Omental fat pad (tissue), 4 donors: ENCODE measurements around the gene CRB1. TPM values are rescaled to one million over a fixed set of nuclear protein-coding genes. Genes with fewer than 3 reads are reported as not detected.

Source experiments
- ATAC-seq: fragments of 150-250 bp; one replicate; pipeline ENCODE4 v1.9.1; 2016; ENCODE audit warnings: mild to moderate bottlenecking, moderate library complexity; ENCODE audit not compliant: low FRiP score
- DNase-seq: peaks from one replicate; pipeline ENCODE4 v3.0.0-alpha.2; 2019; ENCODE audit warnings: low spot score
- small RNA-seq: library from RNA; depleted of rRNA; stranded (forward); fragments of <200 nt; gene quantifications from one replicate; pipeline ENCODE3, GENCODE V24; 2016
- total RNA-seq, 4 donors: library from RNA; depleted of rRNA; stranded (reverse); fragments of >200 nt; gene quantifications; one replicate each; pipeline ENCODE4 v1.1.0, GENCODE V29; 2016
- TF ChIP-seq, protein P1 (sequence below), 3 donors: fragments of 450-650 bp; IDR thresholded peaks; one replicate each; pipeline ENCODE4 v1.5.1; 2016 to 2017; ENCODE audit warnings: antibody characterized with exemption in 3 of 3, mild to moderate bottlenecking in 3 of 3, moderate library complexity in 2 of 3

Gene CRB1
- total RNA-seq, 4 donors from 2014 or later, result 0.38 to 2.4 TPM; not detected in 2

DNA sequence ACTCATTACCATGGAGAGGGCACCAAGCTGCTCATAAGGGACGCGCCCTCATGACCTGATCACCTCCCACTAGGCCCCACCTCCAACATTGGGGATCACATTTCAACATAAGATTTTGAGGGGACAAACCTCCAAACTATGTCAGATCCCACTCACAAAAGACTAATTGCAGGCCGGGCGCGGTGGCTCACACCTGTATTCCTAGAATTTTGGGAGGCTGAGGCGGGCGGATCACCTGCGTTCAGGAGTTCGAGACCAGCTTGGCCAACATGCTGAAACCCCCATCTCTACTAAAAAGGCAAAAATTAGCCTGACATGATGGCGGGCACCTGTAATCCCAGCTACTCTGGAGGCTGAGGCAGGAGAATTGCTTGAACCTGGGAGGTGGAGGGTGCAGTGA is 228.7 kb downstream of the CRB1 start:
- DNase-seq, result no peak
- TF ChIP-seq, protein P1, sequence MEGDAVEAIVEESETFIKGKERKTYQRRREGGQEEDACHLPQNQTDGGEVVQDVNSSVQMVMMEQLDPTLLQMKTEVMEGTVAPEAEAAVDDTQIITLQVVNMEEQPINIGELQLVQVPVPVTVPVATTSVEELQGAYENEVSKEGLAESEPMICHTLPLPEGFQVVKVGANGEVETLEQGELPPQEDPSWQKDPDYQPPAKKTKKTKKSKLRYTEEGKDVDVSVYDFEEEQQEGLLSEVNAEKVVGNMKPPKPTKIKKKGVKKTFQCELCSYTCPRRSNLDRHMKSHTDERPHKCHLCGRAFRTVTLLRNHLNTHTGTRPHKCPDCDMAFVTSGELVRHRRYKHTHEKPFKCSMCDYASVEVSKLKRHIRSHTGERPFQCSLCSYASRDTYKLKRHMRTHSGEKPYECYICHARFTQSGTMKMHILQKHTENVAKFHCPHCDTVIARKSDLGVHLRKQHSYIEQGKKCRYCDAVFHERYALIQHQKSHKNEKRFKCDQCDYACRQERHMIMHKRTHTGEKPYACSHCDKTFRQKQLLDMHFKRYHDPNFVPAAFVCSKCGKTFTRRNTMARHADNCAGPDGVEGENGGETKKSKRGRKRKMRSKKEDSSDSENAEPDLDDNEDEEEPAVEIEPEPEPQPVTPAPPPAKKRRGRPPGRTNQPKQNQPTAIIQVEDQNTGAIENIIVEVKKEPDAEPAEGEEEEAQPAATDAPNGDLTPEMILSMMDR (IDR thresholded peaks at IDR 0.05), result no peak
- no peak for ATAC-seq

DNA sequence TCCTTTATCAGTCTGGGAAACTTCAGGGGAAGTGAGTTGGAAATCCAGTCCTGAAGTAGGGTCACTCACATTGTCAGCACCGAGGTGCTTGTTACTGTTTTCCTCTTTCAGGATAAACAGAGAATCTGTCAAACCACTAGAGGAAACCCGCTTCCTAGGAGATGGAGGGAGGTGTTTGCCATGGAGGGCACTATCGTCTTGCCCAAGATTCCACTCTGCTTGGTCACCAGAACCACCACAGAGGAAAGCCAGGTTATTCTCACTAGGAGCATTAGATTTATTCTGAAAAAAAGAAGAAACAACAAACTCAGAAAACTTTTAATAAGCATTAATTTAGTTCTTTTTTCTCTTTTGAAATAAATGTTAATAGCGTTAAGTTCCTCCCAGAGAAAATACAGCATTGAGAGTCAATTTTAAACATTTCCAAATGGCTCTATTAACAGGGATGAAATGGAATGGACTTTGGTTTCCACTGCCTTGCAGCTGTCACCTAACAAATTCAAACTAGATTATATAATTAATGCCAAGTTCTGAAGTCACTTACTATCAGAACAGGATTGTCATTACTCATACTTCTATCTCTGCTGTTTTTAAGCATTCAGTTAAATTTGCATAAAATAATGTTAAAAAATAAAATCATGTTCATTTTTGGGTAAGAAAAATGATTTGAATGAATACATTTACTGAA is 242.8 kb downstream of the CRB1 start:
- no peak for DNase-seq
- ATAC-seq, result no peak
- TF ChIP-seq, protein P1 (IDR thresholded peaks at IDR 0.05), result no peak

DNA sequence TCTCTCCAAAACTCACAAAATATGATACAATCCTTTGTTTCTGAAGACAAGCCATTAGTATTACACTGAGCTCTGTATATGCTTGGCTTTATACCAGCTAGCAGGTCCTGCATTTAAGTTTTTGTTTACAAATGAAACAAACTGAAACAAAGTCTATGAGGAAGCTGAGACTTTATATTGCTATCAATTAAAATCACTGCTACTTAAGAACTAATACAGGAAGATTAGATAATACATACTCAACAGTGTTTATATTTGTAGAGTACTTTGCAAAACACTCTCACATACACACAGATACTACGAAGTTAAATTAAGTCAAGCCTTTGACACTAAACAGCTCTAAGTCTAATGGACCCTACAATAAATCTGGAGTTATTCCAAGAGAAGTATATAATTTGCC is 247.4 kb downstream of the CRB1 start:
- TF ChIP-seq, protein P1 (IDR thresholded peaks at IDR 0.05), result no peak
- DNase-seq, result no peak

DNA sequence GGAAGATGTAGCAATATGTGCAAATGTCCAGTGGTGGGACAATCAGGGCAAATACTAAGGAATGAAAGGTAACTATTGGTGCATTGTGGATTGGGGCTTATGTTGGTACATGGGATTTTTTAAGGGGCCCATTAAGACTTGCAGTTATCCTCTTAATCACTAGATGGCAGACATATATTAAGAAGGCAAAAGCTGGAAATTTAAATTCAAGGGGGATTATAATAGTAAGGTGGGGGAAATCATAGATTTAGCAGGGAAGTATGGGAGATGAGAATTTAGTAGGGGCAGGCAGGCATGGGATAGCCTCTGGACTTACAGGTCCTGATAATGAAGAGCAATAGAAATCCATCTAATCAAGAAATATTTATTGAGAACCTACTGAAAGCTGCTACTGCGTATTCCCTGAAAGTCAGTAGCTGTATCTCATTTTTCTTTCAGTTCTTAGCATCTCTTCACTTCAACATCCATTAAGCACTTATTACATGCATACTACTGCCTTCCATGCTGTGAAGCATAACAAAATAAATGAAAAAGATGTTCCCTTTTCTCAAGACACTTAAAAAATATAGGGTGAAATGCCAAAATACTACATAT is 251.8 kb downstream of the CRB1 start:
- DNase-seq (no peak), ATAC-seq (no peak)
- TF ChIP-seq, protein P1 (IDR thresholded peaks at IDR 0.05), result no peak

More for the DNA sequence above, 247.4 kb downstream of the CRB1 start:
- ATAC-seq, result no peak

DNA sequence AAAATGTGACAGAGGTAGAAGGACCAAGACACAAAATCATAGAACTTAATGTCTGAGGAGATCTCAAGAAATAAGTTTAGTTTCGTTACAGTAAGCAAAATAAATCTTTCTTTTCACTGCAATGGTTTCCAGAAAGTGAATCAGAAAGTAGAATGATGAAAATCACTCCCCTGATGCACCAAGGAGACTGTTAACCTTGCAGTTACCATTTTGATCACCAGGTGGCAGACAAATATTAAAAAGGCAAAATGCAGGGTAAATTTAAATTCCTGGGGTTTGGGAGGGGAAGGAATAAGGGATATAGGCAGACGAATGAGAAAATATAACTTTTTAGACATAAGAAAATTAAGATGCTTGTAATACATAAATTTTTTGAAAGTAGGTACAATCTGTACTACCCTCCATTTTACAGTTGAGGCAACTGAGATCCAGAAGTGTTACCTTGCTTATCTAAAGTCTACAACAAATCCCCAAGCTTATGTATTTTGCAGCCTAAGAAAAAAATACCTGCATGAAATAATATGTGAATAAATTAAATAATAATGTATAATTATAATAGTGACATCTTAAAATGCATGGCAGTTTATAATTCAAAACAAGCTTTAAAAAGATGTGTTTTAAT is 253.2 kb downstream of the CRB1 start:
- no peak for DNase-seq
- TF ChIP-seq, protein P1 (IDR thresholded peaks at IDR 0.05), result peak in 1 of 3 donors; percentile 21
- no peak for ATAC-seq

DNA sequence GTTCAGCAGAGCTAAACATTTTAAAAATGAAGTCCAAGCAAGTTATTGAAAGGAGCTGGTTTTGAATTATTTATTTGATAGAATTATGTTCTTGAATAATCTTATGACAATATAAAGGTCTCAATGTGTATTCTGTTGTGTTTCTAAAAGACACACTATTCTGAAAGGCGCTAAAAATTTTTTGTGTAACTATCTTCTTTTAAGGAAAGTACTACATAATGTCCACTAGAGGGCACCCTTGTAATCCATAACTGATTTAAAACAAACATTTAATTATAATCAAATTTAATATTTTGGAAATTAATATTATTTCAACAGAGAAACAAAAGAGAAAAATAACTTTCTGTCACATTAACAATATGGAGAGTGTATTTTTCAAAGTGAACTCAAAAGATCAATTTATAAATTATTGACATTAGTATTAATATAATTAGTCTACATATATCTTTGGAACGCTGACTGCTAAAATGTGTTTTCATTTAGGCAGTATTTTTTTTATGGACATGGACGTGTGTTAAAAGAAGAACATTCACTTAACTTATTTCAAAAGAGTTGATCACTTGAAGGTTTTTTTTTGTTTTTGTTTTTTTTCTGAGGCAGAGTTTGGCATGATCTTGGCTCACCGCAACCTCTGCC is 258.8 kb downstream of the CRB1 start:
- DNase-seq (no peak), ATAC-seq (no peak)
- TF ChIP-seq, protein P1 (IDR thresholded peaks at IDR 0.05), result no peak

Small RNA genes lying within 50 kb of the gene (small RNA-seq; reads per million reads assigned to genes)
- not detected for gene MRPS21P3

Other genes with a start within 250 kb of the CRB1 start
- gene F13B, start 201.0 kb upstream of the CRB1 start, total RNA-seq, result not detected
- gene ASPM, start 121.6 kb upstream of the CRB1 start, total RNA-seq, result 1 to 10 TPM in 2 of 4 donors, under 1 TPM in 2; under 0.01 to 3.2 (median 1.7) TPM
- 10 to 100 TPM in 3 of 4 donors, 1 to 10 TPM in 1; 6.6 to 13.6 (median 11.9) TPM for gene ZBTB41, start 67.0 kb upstream of the CRB1 start, total RNA-seq